HFF-Myc (cell line): ENCODE data around the gene HOXA5.
A peak's percentile ranks its signal among the peaks of the same experiment; 100 is the strongest.

Experiments
- DNase-seq: peaks from one replicate; pipeline ENCODE4 v3.0.0-alpha.2; 2011; ENCODE audit warnings: low read depth; ENCODE audit errors: extremely low read depth
- H3K4me3 ChIP-seq: replicated peaks from 2 replicates; pipeline ENCODE4 v1.5.1; 2011; ENCODE audit warnings: low read depth, mild to moderate bottlenecking, control low read depth, low read length
- TF ChIP-seq, protein P1 (sequence below): IDR thresholded peaks from 2 replicates; pipeline ENCODE4 v1.5.1; 2012; ENCODE audit warnings: mild to moderate bottlenecking, low read depth, low read length, control low read depth; ENCODE audit errors: missing control alignments

The HOXA5 gene

DNA sequence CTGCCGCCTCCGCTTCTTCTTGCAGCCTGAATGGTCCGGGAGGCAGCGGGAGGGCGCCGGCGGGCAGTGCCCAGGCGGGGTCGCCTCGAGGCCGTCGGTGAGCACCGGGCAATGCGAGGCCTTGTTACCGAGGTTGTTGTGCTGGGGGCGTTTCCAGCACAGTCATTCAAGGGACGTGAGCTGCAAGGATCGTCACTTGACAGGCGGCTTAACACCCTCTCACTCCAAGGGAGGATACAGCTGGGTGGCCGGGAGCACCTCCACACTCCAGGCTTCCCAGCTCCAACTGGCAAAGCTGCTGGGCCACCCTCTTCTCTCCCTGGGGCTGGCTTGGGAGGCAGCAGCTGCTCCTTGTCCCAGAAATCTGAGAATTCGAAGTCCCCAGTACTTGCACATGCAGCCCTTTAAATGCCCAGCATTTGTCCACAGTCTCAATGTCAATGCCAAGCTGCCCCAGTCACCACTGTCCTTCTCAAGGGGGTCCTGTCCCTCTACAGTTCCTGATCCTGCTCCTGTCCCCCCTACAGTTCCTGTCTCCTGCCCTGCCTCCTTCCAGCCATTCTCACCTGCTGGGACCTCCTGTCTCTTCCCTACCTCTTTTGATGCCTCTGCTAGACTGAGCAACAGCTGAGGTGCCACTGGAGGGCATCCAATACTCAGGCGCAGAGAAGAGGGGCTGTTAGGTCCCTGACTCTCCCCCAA lies 46.0 kb upstream of the HOXA5 start:
- H3K4me3 ChIP-seq = peak overlapping the region; percentile 83
- TF ChIP-seq, protein P1, sequence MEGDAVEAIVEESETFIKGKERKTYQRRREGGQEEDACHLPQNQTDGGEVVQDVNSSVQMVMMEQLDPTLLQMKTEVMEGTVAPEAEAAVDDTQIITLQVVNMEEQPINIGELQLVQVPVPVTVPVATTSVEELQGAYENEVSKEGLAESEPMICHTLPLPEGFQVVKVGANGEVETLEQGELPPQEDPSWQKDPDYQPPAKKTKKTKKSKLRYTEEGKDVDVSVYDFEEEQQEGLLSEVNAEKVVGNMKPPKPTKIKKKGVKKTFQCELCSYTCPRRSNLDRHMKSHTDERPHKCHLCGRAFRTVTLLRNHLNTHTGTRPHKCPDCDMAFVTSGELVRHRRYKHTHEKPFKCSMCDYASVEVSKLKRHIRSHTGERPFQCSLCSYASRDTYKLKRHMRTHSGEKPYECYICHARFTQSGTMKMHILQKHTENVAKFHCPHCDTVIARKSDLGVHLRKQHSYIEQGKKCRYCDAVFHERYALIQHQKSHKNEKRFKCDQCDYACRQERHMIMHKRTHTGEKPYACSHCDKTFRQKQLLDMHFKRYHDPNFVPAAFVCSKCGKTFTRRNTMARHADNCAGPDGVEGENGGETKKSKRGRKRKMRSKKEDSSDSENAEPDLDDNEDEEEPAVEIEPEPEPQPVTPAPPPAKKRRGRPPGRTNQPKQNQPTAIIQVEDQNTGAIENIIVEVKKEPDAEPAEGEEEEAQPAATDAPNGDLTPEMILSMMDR = no peak
- no peak for DNase-seq

DNA sequence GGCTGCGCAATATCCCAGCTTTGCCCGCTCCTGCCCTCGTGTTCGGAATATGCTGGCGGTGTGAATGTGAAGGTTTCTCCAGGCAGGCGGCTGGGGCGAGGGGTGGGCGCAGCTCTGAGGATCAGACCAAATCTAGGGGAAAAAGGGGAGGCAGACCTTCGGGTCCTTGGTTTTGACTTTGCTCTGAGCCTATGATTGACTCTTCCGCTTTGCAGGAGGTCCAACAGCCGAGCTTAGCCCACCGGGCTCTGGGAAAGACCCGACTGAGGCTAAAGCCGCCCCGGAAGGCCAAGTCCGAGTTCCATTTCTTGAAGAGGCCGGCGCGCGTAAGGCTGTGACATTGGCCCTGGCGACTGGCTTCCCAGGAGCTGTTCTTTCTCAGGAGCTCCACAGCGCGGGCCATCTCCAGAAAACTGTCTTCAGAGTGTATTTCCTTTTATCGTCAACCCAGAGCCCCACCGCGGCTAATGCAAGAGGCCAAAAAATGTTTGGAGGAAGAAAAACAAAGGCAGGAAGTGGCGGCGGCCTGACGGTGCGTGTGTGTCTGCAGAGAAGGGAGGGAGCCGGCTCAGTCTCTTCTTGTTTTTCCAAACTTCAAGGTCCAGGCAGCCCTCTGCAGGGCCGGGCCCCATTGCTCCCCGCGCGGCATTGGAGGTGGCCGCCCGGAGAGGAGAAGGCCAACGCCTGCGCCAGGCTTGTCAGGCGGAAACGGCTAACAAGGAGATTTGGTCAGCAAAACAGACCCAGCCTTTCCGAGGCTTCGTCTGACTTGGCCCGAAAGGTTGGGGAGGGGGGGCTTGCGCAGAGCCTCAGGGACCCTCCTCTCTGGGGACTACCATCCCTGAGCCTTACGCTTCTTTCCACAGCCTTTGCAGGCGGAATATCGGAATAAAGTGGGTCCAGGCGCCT lies 45.2 kb upstream of the HOXA5 start:
- peak overlapping the region; percentile 83 for H3K4me3 ChIP-seq
- TF ChIP-seq, protein P1 = no peak
- no peak for DNase-seq

DNA sequence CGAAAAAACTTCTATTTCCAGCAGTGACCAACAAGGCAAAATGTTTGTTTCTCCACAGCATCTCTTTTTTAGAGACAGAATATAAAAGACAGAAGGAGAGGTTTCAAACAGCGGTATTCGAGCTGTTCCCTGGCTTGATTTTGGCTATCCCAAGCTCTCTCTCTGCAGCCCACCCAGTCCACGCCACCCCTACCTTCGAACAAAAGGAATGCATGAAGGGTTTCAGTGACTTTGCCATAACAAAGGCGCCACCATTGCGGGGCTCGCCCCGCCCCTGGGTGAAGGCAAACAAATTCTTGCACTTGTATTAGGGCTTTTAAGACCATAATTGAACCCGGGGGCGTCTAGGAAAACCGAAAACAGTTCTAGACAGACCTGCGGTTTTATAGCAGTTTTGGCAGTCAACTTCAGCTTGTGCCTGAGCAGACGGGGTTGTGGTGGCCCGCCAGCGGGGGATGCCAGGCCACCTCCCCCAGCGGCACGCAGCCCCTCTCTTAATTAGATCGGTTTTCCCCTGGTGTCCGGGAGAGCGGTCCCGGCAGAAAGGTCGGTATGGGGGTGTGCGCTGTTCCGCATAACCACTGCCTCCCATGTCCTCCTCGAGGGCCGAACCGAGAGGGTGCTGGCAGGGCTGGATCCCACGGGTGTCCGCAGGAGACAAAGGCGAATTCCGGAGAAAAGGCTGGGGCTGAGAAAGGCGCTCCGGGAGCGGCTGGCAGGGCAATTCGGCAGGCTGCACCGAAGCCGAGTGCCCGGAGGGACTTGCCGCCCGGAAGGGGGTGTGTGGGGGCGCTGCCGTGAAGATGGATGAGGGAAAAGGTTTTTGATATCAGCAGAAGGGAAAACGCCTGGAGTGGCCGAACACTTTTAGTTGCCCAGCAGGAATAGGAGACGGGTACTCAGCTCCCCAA lies 44.2 kb upstream of the HOXA5 start:
- no peak for DNase-seq
- H3K4me3 ChIP-seq = peak overlapping the region; percentile 83
- TF ChIP-seq, protein P1 = no peak

DNA sequence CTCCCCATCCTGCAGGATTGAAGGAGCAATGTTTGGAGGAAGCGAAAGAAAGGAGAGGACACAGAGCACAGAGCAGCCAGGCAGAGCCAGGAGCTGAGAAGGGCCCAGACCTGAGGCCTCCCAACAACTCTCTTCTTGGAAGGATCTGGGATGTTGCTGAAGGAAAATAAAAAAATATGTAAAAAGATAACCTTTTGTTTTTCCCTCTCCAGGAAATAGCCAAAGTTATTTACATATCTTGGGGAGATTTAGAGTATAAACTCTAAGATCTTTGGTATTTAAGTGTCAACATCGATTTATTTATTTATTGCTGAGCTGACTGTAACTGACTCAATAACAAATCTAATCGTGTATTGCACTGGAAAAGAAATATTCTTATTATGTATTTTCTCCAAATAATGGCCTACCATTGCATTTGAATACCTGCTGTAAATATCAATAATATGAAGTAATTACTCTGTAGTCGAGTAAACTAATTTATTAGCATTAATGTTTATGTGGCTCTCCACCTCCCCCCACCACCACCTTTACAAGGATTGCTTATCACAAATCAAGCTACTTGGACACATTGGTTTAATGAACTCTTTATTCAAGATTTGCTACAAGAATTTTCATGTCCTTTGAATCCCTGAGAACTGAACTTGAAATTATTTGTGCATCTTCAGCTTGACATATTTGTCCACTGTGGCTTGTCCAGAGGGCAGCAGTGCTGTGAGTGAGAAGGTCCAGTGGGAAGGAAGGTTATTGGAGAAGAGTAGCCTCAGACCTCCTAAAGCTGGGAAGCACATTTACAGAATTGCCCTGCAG lies 43.4 kb upstream of the HOXA5 start:
- peak overlapping the region; percentile 83 for H3K4me3 ChIP-seq
- TF ChIP-seq, protein P1 = no peak
- no peak for DNase-seq

DNA sequence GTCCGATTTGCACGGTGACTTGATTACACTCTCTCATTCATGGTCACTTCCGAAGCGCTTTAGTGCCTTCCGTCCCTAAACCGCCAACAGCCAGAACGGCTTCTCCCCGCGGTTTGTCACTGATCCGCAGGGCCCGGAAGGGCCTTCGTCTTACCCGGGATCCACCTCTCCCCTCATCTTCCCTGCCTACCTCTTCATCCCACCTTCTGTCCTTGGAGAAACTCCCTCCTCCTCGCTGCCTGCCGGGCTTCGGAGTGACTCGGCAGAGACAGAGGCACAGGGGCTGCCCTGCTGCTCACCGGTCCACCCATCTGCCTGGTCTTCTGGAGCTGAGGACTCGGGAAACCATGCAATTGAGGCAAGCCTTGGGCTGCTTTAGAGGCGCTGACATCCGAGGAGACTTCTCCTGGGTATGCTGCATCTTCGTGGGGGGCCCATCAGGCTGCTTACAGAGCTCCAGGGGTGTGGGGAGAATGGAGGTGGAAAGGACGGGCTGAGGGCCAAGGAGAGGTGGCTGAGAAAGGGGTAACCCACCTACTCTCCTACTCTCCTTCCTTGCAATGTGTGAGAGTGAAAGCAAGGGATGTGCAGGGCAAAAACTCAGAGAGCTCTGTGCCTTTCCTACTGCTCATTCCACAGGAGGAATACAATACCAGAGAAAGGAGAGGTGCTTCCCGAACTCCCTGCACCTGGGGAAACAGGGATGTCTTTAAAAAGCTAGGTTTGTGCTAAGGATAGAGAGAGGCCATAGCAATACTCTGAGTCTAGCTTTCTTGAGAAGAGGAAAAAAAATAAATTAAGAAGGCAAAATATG lies 42.6 kb upstream of the HOXA5 start:
- peak overlapping the region; percentile 83 for H3K4me3 ChIP-seq
- TF ChIP-seq, protein P1 = no peak
- DNase-seq = no peak
